HepG2 (cell line): ENCODE results near the gene WWC2. TPM values are rescaled to one million over a fixed set of nuclear protein-coding genes. Genes with fewer than 3 reads are reported as not detected.
A peak's percentile ranks its signal among the peaks of the same experiment; 100 is the strongest.

Experiments used
- ARID5B ChIP-seq: IDR thresholded peaks from 2 replicates; pipeline ENCODE4 v1.4.0; 2020; ENCODE audit warnings: mild to moderate bottlenecking, missing genetic modification reagents
- ARNT2 ChIP-seq: sonication (generic); formaldehyde crosslinking; IDR thresholded peaks from 2 replicates; pipeline ENCODE4 v1.8.0; 2022; ENCODE audit warnings: mild to moderate bottlenecking, low read depth, missing genetic modification reagents, moderate library complexity
- BCL6 ChIP-seq: IDR thresholded peaks from 2 replicates; pipeline ENCODE4 v1.6.1; 2016; ENCODE audit warnings: missing genetic modification reagents, missing compliant biosample characterization
- CEBPB ChIP-seq: IDR thresholded peaks from 2 replicates; pipeline ENCODE4 v1.6.1; 2011; ENCODE audit warnings: low read depth, low read length, improper control_type of control experiment, borderline replicate concordance
- CEBPG ChIP-seq: IDR thresholded peaks from 2 replicates; pipeline ENCODE4 v1.6.1; 2016
- FOXA1 ChIP-seq, 2 experiments: fragments of 450-650 bp in 1 of 2; sonication (generic) in 1 of 2; formaldehyde crosslinking in 1 of 2; IDR thresholded peaks; 2 replicates each; pipeline versions ENCODE4 v1.4.0 to v1.6.1; 2016 to 2020; ENCODE audit warnings: missing genetic modification reagents in 1 of 2
- GATAD2A ChIP-seq: IDR thresholded peaks from 2 replicates; pipeline ENCODE4 v1.6.1; 2016
- MZF1 ChIP-seq: sonication (generic); formaldehyde crosslinking; IDR thresholded peaks from 2 replicates; pipeline ENCODE4 v1.8.1; 2023; ENCODE audit warnings: mild to moderate bottlenecking, missing genetic modification reagents, borderline replicate concordance
- NFIC ChIP-seq: IDR thresholded peaks from 2 replicates; pipeline ENCODE4 v1.6.1; 2012; ENCODE audit warnings: mild to moderate bottlenecking, low read length, inconsistent platforms
- RXRB ChIP-seq: IDR thresholded peaks from 2 replicates; pipeline ENCODE4 v1.6.1; 2016; ENCODE audit warnings: borderline replicate concordance, missing genetic modification reagents, missing compliant biosample characterization
- SMYD3 ChIP-seq: sonication (generic); formaldehyde crosslinking; IDR thresholded peaks from 2 replicates; pipeline ENCODE4 v1.8.1; 2023; ENCODE audit warnings: mild to moderate bottlenecking, missing genetic modification reagents
- polyA plus RNA-seq, 8 experiments: library from polyadenylated mRNA; depleted of rRNA in 3 of 8; stranded (reverse) in 7 of 8; unstranded in 1 of 8; fragments of >200 nt; fragmentation: Illumina TruSeq in 4 of 8; extraction: Trizol in 4 of 8; gene quantifications; 2 replicates each; pipeline versions ENCODE4 v1.2.1 to v1.2.3, GENCODE V29; 2011 to 2016; ENCODE audit warnings: low read depth in 4 of 8, missing spikeins in 1 of 8, mixed read lengths in 1 of 8; ENCODE audit not compliant: insufficient read depth in 1 of 8
- total RNA-seq, 5 experiments: library from RNA; depleted of rRNA; stranded (reverse); fragments of >200 nt; fragmentation: Illumina TruSeq; extraction: Trizol; gene quantifications; 2 replicates each; pipeline ENCODE4 v1.2.3, GENCODE V29; 2016; ENCODE audit warnings: low read depth in 1 of 5
- TF ChIP-seq, protein P1 (sequence below): sonication (generic); formaldehyde crosslinking; IDR thresholded peaks from 2 replicates; pipeline ENCODE4 v1.8.0; 2022; ENCODE audit warnings: mild to moderate bottlenecking, missing genetic modification reagents, borderline replicate concordance
- TF ChIP-seq, protein P2 (sequence below): IDR thresholded peaks from 2 replicates; pipeline ENCODE4 v1.6.1; 2016; ENCODE audit warnings: control low read depth

The WWC2 gene
- total and polyA plus RNA-seq, 2 of the 13 experiments (the other 11 are each of a cell fraction or from before 2014, with no cell fraction given), result 40.0 to 50.1 TPM

DNA sequence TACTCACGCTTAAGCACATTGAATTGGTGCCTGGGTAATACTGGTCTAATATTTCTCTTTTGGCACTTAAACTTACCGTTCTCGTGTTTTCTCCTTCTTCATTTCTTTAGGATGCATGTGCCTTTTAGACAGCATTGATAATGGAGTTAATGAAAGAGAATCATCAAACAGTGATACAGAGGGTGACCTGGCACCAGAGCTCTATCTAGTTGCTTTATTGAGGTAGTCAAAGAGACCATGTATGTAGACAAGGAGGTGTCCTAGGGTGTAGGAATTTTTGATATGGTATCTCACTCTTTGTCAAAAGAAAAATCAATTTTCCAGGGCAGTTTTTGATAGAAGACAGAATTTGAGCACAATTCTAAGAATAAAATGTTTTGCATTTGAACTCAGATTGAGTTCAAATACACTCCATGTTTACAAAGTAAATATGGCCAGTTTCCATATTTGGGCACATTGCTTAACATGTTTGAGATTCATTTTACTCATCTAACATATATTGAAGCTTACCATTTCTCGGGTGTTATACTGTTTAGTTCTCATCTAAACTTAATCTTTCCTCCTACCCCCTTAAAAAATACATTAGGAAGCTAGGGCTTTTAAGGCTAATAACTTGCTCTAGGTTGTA, 92.0 kb downstream of the WWC2 start (continued):
- peak; percentile 68 for TF ChIP-seq ARID5B (CRISPR knock-in tag)
- peak; percentile 70 for TF ChIP-seq BCL6 (CRISPR knock-in tag)
- peak; percentile 77; the same call in 1 of the 2 replicates for TF ChIP-seq CEBPB
- TF ChIP-seq, protein P1, sequence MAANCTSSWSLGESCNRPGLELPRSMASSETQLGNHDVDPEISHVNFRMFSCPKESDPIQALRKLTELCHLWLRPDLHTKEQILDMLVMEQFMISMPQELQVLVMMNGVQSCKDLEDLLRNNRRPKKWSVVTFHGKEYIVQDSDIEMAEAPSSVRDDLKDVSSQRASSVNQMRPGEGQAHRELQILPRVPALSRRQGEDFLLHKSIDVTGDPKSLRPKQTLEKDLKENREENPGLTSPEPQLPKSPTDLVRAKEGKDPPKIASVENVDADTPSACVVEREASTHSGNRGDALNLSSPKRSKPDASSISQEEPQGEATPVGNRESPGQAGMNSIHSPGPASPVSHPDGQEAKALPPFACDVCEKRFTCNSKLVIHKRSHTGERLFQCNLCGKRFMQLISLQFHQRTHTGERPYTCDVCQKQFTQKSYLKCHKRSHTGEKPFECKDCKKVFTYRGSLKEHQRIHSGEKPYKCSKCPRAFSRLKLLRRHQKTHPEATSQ, result no peak
- peak; percentile 33; the same call in 1 of the 2 replicates for TF ChIP-seq GATAD2A
- TF ChIP-seq RXRB (CRISPR knock-in tag), result peak; percentile 75; the same call in 1 of the 2 replicates
- peak; percentile 70 for TF ChIP-seq CEBPG (CRISPR knock-in tag)
- no peak for TF ChIP-seq MZF1 (CRISPR knock-in tag)
- TF ChIP-seq ARNT2 (CRISPR knock-in tag), result no peak
- TF ChIP-seq SMYD3 (CRISPR knock-in tag), result no peak
- 0 out of 2 replicates have a peak, but pooled peaks have one; percentile 30 for TF ChIP-seq NFIC
- TF ChIP-seq, protein P2, sequence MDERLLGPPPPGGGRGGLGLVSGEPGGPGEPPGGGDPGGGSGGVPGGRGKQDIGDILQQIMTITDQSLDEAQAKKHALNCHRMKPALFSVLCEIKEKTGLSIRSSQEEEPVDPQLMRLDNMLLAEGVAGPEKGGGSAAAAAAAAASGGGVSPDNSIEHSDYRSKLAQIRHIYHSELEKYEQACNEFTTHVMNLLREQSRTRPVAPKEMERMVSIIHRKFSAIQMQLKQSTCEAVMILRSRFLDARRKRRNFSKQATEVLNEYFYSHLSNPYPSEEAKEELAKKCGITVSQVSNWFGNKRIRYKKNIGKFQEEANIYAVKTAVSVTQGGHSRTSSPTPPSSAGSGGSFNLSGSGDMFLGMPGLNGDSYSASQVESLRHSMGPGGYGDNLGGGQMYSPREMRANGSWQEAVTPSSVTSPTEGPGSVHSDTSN (CRISPR knock-in tag), result no peak
- peak; percentile 74 for TF ChIP-seq FOXA1 (IDR thresholded peaks at IDR 0.05)
- TF ChIP-seq FOXA1 (CRISPR knock-in tag; IDR thresholded peaks at IDR 0.05), result peak; percentile 92
- TF ChIP-seq, all 625 proteins: peak for 15
